ENCODE measurements around the gene IRX5. TPM values are rescaled to one million over a fixed set of nuclear protein-coding genes. Genes with fewer than 3 reads are reported as not detected.

The IRX5 gene
- total RNA-seq, 1 donor from 2014 or later = 17.4 TPM

DNA sequence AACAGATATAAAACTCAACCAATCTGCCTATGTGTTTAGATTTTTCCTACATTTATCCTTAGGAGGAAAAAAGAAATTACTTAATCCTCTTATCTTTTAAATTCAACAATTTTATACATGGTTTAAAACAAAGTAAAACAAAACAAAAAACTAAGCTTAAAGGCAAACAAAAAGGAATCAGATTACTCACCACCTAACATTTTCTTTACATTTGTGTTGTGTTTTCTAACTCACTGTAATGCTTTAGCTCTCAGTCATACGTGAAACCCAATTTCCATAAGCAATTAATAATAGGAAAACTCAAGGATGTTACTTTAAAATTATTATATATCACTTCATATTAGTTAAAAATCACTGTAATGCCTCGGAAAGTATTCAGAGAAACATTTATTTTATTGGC, 6.7 kb upstream of the IRX5 start:
- TF ChIP-seq, protein P1, sequence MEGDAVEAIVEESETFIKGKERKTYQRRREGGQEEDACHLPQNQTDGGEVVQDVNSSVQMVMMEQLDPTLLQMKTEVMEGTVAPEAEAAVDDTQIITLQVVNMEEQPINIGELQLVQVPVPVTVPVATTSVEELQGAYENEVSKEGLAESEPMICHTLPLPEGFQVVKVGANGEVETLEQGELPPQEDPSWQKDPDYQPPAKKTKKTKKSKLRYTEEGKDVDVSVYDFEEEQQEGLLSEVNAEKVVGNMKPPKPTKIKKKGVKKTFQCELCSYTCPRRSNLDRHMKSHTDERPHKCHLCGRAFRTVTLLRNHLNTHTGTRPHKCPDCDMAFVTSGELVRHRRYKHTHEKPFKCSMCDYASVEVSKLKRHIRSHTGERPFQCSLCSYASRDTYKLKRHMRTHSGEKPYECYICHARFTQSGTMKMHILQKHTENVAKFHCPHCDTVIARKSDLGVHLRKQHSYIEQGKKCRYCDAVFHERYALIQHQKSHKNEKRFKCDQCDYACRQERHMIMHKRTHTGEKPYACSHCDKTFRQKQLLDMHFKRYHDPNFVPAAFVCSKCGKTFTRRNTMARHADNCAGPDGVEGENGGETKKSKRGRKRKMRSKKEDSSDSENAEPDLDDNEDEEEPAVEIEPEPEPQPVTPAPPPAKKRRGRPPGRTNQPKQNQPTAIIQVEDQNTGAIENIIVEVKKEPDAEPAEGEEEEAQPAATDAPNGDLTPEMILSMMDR (conservative IDR thresholded peaks at IDR 0.05; ENCODE audit: low read depth, low read length) = no peak
- no peak overlapping the region for H3K4me3 ChIP-seq (ENCODE audit: low read depth, low read length)

DNA sequence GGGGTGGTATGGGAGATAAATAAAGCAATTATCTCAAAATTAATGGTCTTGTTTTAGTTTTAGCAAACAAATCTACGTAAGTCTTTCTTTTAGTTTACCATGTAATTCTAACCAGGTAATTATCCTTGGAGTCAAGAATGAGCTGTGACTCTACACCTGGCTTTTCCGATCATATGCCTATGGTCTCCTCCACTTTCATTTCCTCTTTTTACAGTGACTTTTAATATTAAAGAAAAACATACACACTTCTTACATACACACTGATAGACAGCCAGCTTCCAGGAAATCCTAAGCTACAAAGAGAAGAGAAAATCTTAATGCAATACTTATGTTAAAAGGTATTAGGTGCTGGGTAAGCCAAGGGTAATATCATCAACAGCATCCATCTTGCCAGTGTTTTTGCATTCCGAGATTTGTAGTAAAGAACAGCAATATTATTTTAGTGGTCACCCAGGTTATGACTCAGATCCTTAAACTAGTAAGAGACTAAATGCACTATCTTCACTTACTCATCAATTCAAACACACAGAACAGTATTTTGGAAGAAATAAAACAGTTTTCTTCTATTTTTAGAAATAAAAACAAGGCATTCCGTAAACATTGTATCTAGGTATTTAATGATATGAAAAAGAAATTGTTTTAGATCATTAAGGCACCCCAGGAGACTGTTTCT, 4.4 kb upstream of the IRX5 start:
- TF ChIP-seq, protein P1 (conservative IDR thresholded peaks at IDR 0.05; ENCODE audit: low read depth, low read length) = no peak
- DNase-seq (ENCODE audit: low read depth) = no peak
- H3K4me3 ChIP-seq (ENCODE audit: low read depth, low read length) = no peak overlapping the region

More for the DNA sequence above, 6.7 kb upstream of the IRX5 start:
- no peak for DNase-seq (ENCODE audit: low read depth)

DNA sequence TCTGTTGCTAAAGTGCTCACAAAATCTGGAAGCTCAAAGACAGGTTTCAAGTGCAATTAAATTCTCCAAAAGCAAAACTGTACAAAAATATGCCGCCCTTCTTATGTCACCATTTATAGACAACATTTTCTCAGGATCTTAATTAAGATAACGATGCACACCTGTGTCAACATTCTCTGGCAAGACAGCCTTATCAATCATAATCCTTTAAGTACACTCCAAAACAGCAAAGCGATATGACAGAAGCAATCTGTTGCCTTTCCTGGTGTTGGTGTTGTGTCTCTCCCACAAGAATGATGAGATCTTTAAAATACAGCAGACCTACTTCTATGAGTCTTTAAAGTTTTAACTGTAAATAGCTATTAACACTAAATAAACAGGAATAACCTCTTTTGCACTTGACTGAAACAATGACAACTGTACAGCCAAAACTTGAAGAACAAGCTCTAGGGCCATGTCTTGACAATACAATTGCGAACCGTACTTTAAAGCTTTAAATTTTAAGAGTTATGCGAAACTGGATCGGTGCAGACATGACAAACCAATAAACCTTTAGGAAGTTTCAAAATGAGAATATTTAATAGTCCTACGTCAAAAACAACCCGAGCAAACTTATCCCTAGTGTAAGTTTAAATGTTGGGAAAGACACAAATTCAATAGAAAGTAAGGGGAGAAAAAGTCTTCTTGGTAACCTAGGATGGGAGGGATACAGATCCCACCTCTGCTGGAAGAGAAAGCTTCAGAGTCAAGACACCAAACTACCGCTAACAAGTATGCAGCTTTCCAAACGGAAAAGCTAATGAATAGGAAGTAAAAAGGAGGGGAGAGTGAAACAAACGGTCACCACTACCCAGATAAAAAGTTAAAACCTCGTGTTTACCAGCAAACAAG, 3.3 kb upstream of the IRX5 start:
- peak overlapping the region; percentile 78 for H3K4me3 ChIP-seq (ENCODE audit: low read depth, low read length)
- DNase-seq (ENCODE audit: low read depth) = no peak
- TF ChIP-seq, protein P1 (conservative IDR thresholded peaks at IDR 0.05; ENCODE audit: low read depth, low read length) = no peak

DNA sequence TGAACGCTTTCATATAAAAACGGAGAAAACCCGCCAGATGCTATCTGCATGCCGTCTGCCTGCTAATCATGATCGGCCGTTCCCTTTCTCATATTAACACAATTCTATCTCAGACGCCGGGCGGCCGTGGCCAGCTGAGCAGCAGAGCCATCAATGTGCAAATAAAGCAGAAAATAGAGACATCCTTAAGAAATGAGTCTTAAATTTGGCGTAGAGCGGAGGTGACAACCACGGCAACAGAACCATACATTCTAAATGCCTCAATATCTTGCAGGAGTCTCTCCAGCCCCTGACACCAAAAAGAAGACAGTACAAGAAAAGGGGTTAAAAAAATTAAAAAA, 2.7 kb upstream of the IRX5 start:
- peak overlapping the region; percentile 78 for H3K4me3 ChIP-seq (ENCODE audit: low read depth, low read length)
- DNase-seq (ENCODE audit: low read depth) = no peak
- TF ChIP-seq, protein P1 (conservative IDR thresholded peaks at IDR 0.05; ENCODE audit: low read depth, low read length) = no peak

DNA sequence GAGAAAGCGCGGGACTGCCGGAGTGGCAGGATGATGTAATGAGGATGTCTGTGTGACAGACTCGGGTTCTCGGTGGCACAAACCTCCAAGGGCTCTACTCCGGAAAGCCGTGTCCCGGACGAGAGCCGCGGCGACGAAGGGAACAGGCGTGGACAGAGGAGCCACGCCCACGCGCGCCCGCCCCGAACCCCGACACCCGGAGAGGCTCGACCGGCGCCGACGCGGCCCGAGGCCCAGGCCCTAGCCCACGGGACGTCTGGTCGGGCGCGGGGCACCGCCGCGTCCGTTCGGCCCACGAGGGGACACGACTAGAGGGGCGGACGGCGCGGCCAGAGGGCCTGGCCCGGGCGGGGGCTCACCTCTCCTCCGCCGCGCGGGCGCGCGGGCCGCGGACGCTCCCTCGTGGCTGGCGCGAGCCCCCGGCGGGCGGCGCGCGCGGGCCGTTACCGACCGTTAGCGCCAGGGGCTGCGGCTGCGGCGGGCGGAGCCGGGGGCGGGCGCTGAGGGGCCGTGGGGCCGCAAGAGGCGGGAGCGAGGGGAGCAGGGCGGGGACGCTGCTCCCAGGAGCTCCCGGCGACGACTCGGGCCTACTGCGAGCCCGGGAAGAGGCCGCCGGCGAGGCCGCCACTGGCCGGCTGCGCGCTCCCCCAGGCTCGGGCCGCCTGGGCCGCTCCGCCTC, 2.1 kb upstream of the IRX5 start:
- no peak for DNase-seq (ENCODE audit: low read depth)
- H3K4me3 ChIP-seq (ENCODE audit: low read depth, low read length) = peak overlapping the region; percentile 78
- TF ChIP-seq, protein P1 (conservative IDR thresholded peaks at IDR 0.05; ENCODE audit: low read depth, low read length) = no peak

DNA sequence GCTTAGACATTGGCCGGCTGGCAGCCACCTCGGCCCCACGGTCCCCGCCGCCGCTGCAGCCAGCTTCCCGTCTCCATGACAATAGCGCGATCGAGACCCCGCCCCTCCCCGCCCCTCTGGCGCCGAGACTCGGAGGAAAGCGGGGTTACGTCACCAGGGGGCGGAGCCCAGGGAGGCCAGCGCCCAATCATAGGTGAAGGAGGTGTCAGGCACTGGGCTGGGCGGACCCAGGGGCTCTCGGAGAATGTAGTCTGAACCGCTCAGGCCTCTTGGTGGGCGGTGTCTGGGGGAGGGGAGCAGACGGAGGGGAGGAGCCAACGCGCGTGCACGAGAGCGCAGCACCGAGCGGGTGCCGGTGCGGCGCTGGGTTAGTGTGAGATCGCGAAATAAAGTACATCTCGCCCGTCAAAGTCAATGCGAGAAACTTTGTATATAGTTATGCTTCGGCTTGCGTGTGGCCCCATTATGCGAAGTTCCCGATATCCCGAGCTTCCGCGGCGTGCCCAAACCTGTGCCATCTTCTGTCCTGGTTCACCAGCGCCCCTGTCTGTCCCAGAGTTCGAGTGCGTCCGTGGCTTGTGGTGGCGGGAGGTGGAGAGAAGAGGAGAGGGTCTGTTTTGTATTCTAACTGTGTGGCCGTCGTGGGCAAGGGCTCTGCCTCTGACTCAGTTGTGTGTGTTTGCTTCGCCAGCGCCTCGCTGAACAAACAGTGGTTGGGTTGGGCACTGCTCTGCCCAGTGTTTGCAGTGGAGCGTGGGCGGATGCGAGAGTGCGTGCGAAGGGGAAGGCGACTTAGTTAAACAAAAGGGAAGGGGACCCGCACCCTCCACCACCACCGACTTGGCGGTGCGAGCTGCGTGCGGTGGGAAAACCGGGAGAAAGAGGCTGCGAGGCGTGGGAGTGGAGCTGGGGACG, 1.3 kb upstream of the IRX5 start:
- DNase-seq (ENCODE audit: low read depth) = peak; percentile 73
- TF ChIP-seq, protein P1 (conservative IDR thresholded peaks at IDR 0.05; ENCODE audit: low read depth, low read length) = no peak
- peak overlapping the region; percentile 78 for H3K4me3 ChIP-seq (ENCODE audit: low read depth, low read length)

All from epithelial cell of proximal tubule (primary cell).